ENCODE measurements around the gene TEX29.

DNA sequence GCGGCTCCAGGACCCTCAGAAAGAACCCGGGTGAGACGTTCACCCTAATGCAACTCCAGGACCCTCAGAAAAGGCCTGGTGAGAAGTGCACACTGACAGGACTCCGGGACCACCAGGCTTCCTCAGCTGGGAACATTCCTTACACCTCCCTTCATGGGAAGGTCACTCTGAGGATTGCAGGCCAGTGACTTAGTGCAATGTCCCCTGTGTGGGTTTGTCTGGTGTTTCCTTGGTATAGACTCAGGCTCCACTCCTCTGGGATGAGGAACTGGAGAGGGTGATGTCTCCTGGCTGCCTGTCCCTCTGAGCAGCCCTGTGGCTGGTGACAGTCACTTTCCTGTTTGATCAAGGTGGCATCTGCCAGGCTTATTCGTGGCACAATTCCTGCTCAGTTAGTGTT lies 49.7 kb downstream of the TEX29 start:
- TF ChIP-seq, protein P1, sequence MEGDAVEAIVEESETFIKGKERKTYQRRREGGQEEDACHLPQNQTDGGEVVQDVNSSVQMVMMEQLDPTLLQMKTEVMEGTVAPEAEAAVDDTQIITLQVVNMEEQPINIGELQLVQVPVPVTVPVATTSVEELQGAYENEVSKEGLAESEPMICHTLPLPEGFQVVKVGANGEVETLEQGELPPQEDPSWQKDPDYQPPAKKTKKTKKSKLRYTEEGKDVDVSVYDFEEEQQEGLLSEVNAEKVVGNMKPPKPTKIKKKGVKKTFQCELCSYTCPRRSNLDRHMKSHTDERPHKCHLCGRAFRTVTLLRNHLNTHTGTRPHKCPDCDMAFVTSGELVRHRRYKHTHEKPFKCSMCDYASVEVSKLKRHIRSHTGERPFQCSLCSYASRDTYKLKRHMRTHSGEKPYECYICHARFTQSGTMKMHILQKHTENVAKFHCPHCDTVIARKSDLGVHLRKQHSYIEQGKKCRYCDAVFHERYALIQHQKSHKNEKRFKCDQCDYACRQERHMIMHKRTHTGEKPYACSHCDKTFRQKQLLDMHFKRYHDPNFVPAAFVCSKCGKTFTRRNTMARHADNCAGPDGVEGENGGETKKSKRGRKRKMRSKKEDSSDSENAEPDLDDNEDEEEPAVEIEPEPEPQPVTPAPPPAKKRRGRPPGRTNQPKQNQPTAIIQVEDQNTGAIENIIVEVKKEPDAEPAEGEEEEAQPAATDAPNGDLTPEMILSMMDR (conservative IDR thresholded peaks at IDR 0.05; ENCODE audit: low read depth, low read length): no peak
- TF ChIP-seq EZH2 (IDR thresholded peaks at IDR 0.05; ENCODE audit: borderline replicate concordance, low read depth, low read length, poor library complexity, severe bottlenecking): no peak
